PC-3 (cell line): ENCODE measurements around the gene RBM10. TPM values are rescaled to one million over a fixed set of nuclear protein-coding genes. Genes with fewer than 3 reads are reported as not detected.

Experiments used
- ATAC-seq: fragments of 200-7000 bp; cut with Tn5 transposase; 2 replicates; pipeline ENCODE4 v1.9.1; 2020; ENCODE audit warnings: mild to moderate bottlenecking, moderate library complexity
- BruUV-seq: library from RNA; stranded (reverse); fragments of 400-500 nt; replicated peaks from 2 replicates; lab custom pipeline; 2021; lab: Mats Ljungman, UMichigan
- CTCF ChIA-PET: fragments of 300-600 bp; sonication (Branson Sonifier 250); formaldehyde crosslinking; loops from one replicate; lab custom pipeline; 2022; ENCODE audit warnings: antibody characterized with exemption; lab: Charles Lee
- POLR2A ChIA-PET: fragments of 300-600 bp; sonication (Branson Sonifier 250); formaldehyde crosslinking; loops from one replicate; lab custom pipeline; 2022; ENCODE audit warnings: antibody characterized with exemption; ENCODE audit not compliant: unreplicated experiment; lab: Charles Lee
- DNase-seq: peaks from one replicate; pipeline ENCODE4 v3.0.0-alpha.2; 2015
- H2AFZ ChIP-seq: fragments of 300-600 bp; sonication (generic); 2 replicates; pipeline ENCODE4 v1.6.0; 2016; ENCODE audit warnings: antibody characterized with exemption, low read length
- H3F3A ChIP-seq: fragments of 300-600 bp; sonication (generic); one replicate; pipeline ENCODE4 v1.6.0; 2017; ENCODE audit warnings: antibody characterized with exemption, low read length, control low read depth, mild to moderate bottlenecking; ENCODE audit not compliant: unreplicated experiment
- H3K27ac ChIP-seq: fragments of 300-600 bp; sonication (generic); 2 replicates; pipeline ENCODE4 v1.5.1; 2016; ENCODE audit warnings: mild to moderate bottlenecking, low read length
- H3K27me3 ChIP-seq: fragments of 300-600 bp; sonication (generic); 2 replicates; pipeline ENCODE4 v1.6.1; 2016; ENCODE audit warnings: low read length, mixed read lengths
- H3K36me3 ChIP-seq: fragments of 300-600 bp; sonication (generic); 2 replicates; pipeline ENCODE4 v1.6.1; 2016; ENCODE audit warnings: low read depth, mixed run types, low read length, mixed read lengths
- H3K4me1 ChIP-seq: fragments of 300-600 bp; sonication (generic); 2 replicates; pipeline ENCODE4 v1.5.1; 2016; ENCODE audit warnings: low read length; ENCODE audit not compliant: insufficient read depth
- H3K4me2 ChIP-seq: fragments of 300-600 bp; sonication (generic); 2 replicates; pipeline ENCODE4 v1.6.0; 2016; ENCODE audit warnings: low read length
- H3K4me3 ChIP-seq: fragments of 300-600 bp; sonication (generic); 2 replicates; pipeline ENCODE4 v1.5.1; 2016; ENCODE audit warnings: mild to moderate bottlenecking, low read length, mixed read lengths
- H3K79me2 ChIP-seq: fragments of 300-600 bp; sonication (generic); 2 replicates; pipeline ENCODE4 v1.6.1; 2017; ENCODE audit warnings: low read length, mixed read lengths
- H3K9ac ChIP-seq: fragments of 300-600 bp; sonication (generic); 2 replicates; pipeline ENCODE4 v1.6.0; 2016; ENCODE audit warnings: mild to moderate bottlenecking, low read length
- H3K9me2 ChIP-seq: fragments of 300-600 bp; sonication (generic); replicated peaks from 2 replicates; pipeline ENCODE4 v1.6.1; 2016; ENCODE audit warnings: mixed run types, low read length, mixed read lengths
- H3K9me3 ChIP-seq: fragments of 300-600 bp; sonication (generic); 2 replicates; pipeline ENCODE4 v1.6.1; 2016; ENCODE audit warnings: low read length, mixed read lengths
- H4K20me1 ChIP-seq: fragments of 300-600 bp; sonication (generic); 2 replicates; pipeline ENCODE4 v1.6.1; 2016; ENCODE audit warnings: low read length, mixed read lengths
- CTCF ChIP-seq: fragments of 300-600 bp; sonication (generic); conservative IDR thresholded peaks from 2 replicates; pipeline ENCODE4 v1.5.1; 2017; ENCODE audit warnings: antibody characterized with exemption, low read depth, mild to moderate bottlenecking, low read length
- EZH2 ChIP-seq: fragments of 300-600 bp; sonication (generic); IDR thresholded peaks from one replicate; pipeline ENCODE4 v1.6.1; 2017; ENCODE audit warnings: antibody characterized with exemption, mild to moderate bottlenecking, low read length; ENCODE audit not compliant: unreplicated experiment
- EZH2phosphoT487 ChIP-seq: fragments of 300-600 bp; sonication (generic); IDR thresholded peaks from 2 replicates; pipeline ENCODE4 v1.6.1; 2018; ENCODE audit warnings: mild to moderate bottlenecking, antibody characterized with exemption, low read length, borderline replicate concordance
- intact Hi-C: fragments of 100-400 bp; cut with micrococcal nuclease; formaldehyde crosslinking; loops from 2 replicates; pipeline ENCODE4 v1.9.0; 2023
- total RNA-seq: library from RNA; depleted of rRNA; stranded (reverse); fragments of >200 nt; gene quantifications from 2 replicates; pipeline ENCODE4 v1.2.3, GENCODE V29; 2014

Gene RBM10
- total RNA-seq, 1 experiment from 2014 or later, result 71.5 TPM

GRCh38 chrX:47217121-47217851, 72.3 kb downstream of the RBM10 start:
- Histone ChIP-seq H3K9ac (peak overlapping the region; percentile 74), H2AFZ (0 out of 2 replicates have a peak overlapping the region, but pooled peaks have one; percentile 51), H3K9me3 (no peaks in the 10 kb centered on the region), H3K4me3 (peak overlapping the region; percentile 58), H3K27ac (peak overlapping the region; percentile 96), H3F3A (peaks cover 16% of the 10 kb centered on the region), H3K4me1 (peaks cover 34% of the 10 kb centered on the region), H3K9me2 (no peaks in the 10 kb centered on the region), H3K27me3 (no peaks in the 10 kb centered on the region), H3K36me3 (peaks cover 38% of the 10 kb centered on the region), H4K20me1 (peaks cover 30% of the 10 kb centered on the region), H3K4me2 (peak overlapping the region; percentile 84), H3K79me2 (peaks cover 41% of the 10 kb centered on the region)
- peak; percentile 12 for ATAC-seq
- POLR2A ChIA-PET, result interaction anchor here (0.5 to 1.3 kb wide), 5 partner anchors 16 to 284 kb away, joined by 3 to 9 read pairs (median 5); partner anchors contain the start of gene USP11
- TF ChIP-seq EZH2 (no peak), CTCF (no peak), EZH2phosphoT487 (no peak)
- DNase-seq, result peak; percentile 75
- intact Hi-C loops, result loop anchor here (1.0 to 5.0 kb wide), 2 partner anchors 95 to 167 kb away; no protein-coding TSS in a partner anchor
- no TSS peak for BruUV-seq
- CTCF ChIA-PET, result interaction anchor here (1.0 kb wide), 2 partner anchors 17 to 167 kb away, joined by 3 to 7 read pairs; no protein-coding TSS in a partner anchor

- no peaks in the 10 kb centered on the region for H3K27me3 ChIP-seq
- BruUV-seq, result no TSS peak
- peak overlapping the region; percentile 99 for H3K9ac ChIP-seq
- no peak for TF ChIP-seq EZH2
- no peak for TF ChIP-seq CTCF
- TF ChIP-seq EZH2phosphoT487, result no peak
- POLR2A ChIA-PET, result interaction anchor here (0.6 to 1.3 kb wide), 4 partner anchors 16 to 231 kb away, joined by 3 to 9 read pairs (median 6); partner anchors contain the start of gene USP11
- CTCF ChIA-PET, result interaction anchor here (1.0 kb wide), 2 partner anchors 18 to 166 kb away, joined by 3 to 7 read pairs; no protein-coding TSS in a partner anchor
- no peaks in the 10 kb centered on the region for H3K9me3 ChIP-seq
- peaks cover 44% of the 10 kb centered on the region for H3K79me2 ChIP-seq
- intact Hi-C loops, result loop anchor here (1.0 to 5.0 kb wide), 3 partner anchors 15 to 166 kb away; partner anchors contain the start of gene USP11
- ATAC-seq (peak; percentile 83), DNase-seq (peak; percentile 98)
- H4K20me1 ChIP-seq, result peaks cover 30% of the 10 kb centered on the region
- peak overlapping the region; percentile 93 for H3K4me3 ChIP-seq
- H3K4me1 ChIP-seq, result peaks cover 34% of the 10 kb centered on the region
- H3K9me2 ChIP-seq, result no peaks in the 10 kb centered on the region
- H3K27ac ChIP-seq, result peak overlapping the region; percentile 96
- peak overlapping the region; percentile 89 for H3K4me2 ChIP-seq
- H2AFZ ChIP-seq, result peak overlapping the region; percentile 91
- H3F3A ChIP-seq, result peaks cover 16% of the 10 kb centered on the region
- peaks cover 32% of the 10 kb centered on the region for H3K36me3 ChIP-seq
These were observed 72.8 kb downstream of the RBM10 start for GRCh38 chrX:47217852-47218279.
